Ishikawa (cell line): ENCODE data around the gene HSH2D.

Experiments
- EP300 ChIP-seq: IDR thresholded peaks from 2 replicates; pipeline ENCODE4 v1.6.1; 2012; ENCODE audit warnings: borderline replicate concordance
- YY1 ChIP-seq: IDR thresholded peaks from 2 replicates; pipeline ENCODE4 v1.6.1; 2012; ENCODE audit warnings: low read depth

DNA sequence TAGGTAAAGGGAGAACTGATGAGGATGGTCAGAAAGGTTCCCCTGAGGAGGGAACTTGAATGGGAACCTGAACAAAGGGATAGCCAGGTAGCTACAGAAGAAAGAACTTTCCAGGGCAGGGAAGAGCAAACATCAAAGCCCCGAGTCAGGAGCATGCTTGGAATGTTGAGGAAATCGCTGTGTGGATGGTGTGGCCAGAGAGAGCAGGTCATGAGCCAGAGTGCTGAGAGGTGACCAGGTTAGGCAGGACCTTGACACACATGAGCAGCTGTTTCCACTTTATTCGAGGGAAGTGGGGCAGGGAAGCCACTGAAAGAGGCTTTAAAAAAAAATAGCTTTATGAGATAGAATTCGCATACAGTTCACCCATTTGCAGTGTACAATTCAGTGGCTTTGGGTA, 27.4 kb upstream of the HSH2D start:
- TF ChIP-seq EP300 (no peak), YY1 (no peak)
